HEK293 (cell line): ENCODE data around the gene AQP12A.

Experiments used
- CTCF ChIA-PET: fragments of 350-600 bp; formaldehyde crosslinking; extraction: SDS; loops from one replicate; lab custom pipeline; 2021; ENCODE audit warnings: antibody characterized with exemption; lab: Yijun Ruan, JAX
- POLR2A ChIA-PET: fragments of 300-600 bp; formaldehyde crosslinking; extraction: SDS; loops from one replicate; lab custom pipeline; 2020; ENCODE audit warnings: antibody characterized with exemption, inconsistent platforms; lab: Yijun Ruan, JAX
- H3K27ac ChIP-seq: fragments of 200-500 bp; sonication (Bioruptor generic); 2 replicates; pipeline ENCODE4 v1.5.1; 2014; ENCODE audit warnings: low read depth, low read length, control low read depth, inconsistent platforms; ENCODE audit errors: extremely low read depth
- H3K36me3 ChIP-seq, 2 experiments: fragments of 200-500 bp in 1 of 2; sonication (Bioruptor generic) in 1 of 2; 1 replicate in 1 of 2; 2 replicates in 1 of 2; pipeline ENCODE4 v1.5.1; 2014 to 2017; ENCODE audit warnings: inconsistent platforms in 2 of 2, low read length in 2 of 2; ENCODE audit not compliant: control insufficient read depth in 2 of 2, insufficient read depth in 1 of 2
- H3K4me1 ChIP-seq: fragments of 200-500 bp; sonication (Bioruptor generic); 2 replicates; pipeline ENCODE4 v1.5.1; 2014; ENCODE audit warnings: mild to moderate bottlenecking, low read length, inconsistent platforms; ENCODE audit not compliant: control insufficient read depth, insufficient read depth
- H3K4me3 ChIP-seq: 2 replicates; pipeline ENCODE4 v1.5.1; 2011; ENCODE audit warnings: low read depth, mild to moderate bottlenecking, control low read depth, low read length, moderate library complexity
- H3K9me3 ChIP-seq: fragments of 200-500 bp; sonication (Bioruptor generic); 2 replicates; pipeline ENCODE4 v1.5.1; 2014; ENCODE audit warnings: low read depth, low read length, inconsistent platforms; ENCODE audit not compliant: control insufficient read depth, insufficient read depth
- AEBP2 ChIP-seq: fragments of 450-650 bp; formaldehyde crosslinking; IDR thresholded peaks from 2 replicates; pipeline ENCODE4 v1.5.1; 2016; ENCODE audit warnings: missing biosample characterization, missing genetic modification characterization, borderline replicate concordance
- GLIS2 ChIP-seq: fragments of 450-650 bp; formaldehyde crosslinking; IDR thresholded peaks from 2 replicates; pipeline ENCODE4 v1.5.1; 2016; ENCODE audit warnings: missing biosample characterization, missing genetic modification characterization
- MEIS1 ChIP-seq: sonication (generic); formaldehyde crosslinking; IDR thresholded peaks from 2 replicates; pipeline ENCODE4 v1.8.1; 2022; ENCODE audit warnings: missing genetic modification reagents, mild to moderate bottlenecking, borderline replicate concordance
- PBX3 ChIP-seq: sonication (generic); formaldehyde crosslinking; IDR thresholded peaks from 2 replicates; pipeline ENCODE4 v1.8.1; 2022; ENCODE audit warnings: mild to moderate bottlenecking, moderate library complexity, missing genetic modification reagents
- REPIN1 ChIP-seq: fragments of 450-650 bp; formaldehyde crosslinking; IDR thresholded peaks from 2 replicates; pipeline ENCODE4 v1.5.1; 2017; ENCODE audit warnings: missing biosample characterization, missing genetic modification characterization, low read depth
- SCRT2 ChIP-seq: fragments of 450-650 bp; formaldehyde crosslinking; IDR thresholded peaks from 2 replicates; pipeline ENCODE4 v1.5.1; 2016; ENCODE audit warnings: missing biosample characterization, missing genetic modification characterization
- SP3 ChIP-seq: fragments of 450-650 bp; formaldehyde crosslinking; IDR thresholded peaks from 2 replicates; pipeline ENCODE4 v1.5.1; 2016; ENCODE audit warnings: missing biosample characterization, missing genetic modification characterization
- ZFP37 ChIP-seq: fragments of 450-650 bp; formaldehyde crosslinking; IDR thresholded peaks from 2 replicates; pipeline ENCODE4 v1.5.1; 2016; ENCODE audit warnings: missing biosample characterization, missing genetic modification characterization
- ZNF138 ChIP-seq: fragments of 450-650 bp; formaldehyde crosslinking; IDR thresholded peaks from 2 replicates; pipeline ENCODE4 v1.5.1; 2016; ENCODE audit warnings: missing biosample characterization, missing genetic modification characterization, borderline replicate concordance
- ZNF175 ChIP-seq: fragments of 450-650 bp; formaldehyde crosslinking; IDR thresholded peaks from 2 replicates; pipeline ENCODE4 v1.5.1; 2016; ENCODE audit warnings: missing biosample characterization, missing genetic modification characterization
- ZNF19 ChIP-seq: fragments of 450-650 bp; formaldehyde crosslinking; IDR thresholded peaks from 2 replicates; pipeline ENCODE4; 2016; ENCODE audit warnings: missing biosample characterization, missing genetic modification characterization, low read depth
- ZNF248 ChIP-seq: fragments of 450-650 bp; formaldehyde crosslinking; IDR thresholded peaks from 2 replicates; pipeline ENCODE4 v1.5.1; 2017; ENCODE audit warnings: missing biosample characterization, missing genetic modification characterization
- ZNF37A ChIP-seq: fragments of 450-650 bp; IDR thresholded peaks from 2 replicates; pipeline ENCODE4 v1.5.1; 2018; ENCODE audit warnings: missing biosample characterization, missing genetic modification characterization
- ZNF521 ChIP-seq: fragments of 450-650 bp; formaldehyde crosslinking; IDR thresholded peaks from 2 replicates; pipeline ENCODE4 v1.5.1; 2017; ENCODE audit warnings: missing biosample characterization, mild to moderate bottlenecking, missing genetic modification characterization
- ZNF548 ChIP-seq: fragments of 450-650 bp; formaldehyde crosslinking; IDR thresholded peaks from 2 replicates; pipeline ENCODE4 v1.5.1; 2016; ENCODE audit warnings: missing biosample characterization, missing genetic modification characterization
- ZNF580 ChIP-seq: fragments of 450-650 bp; formaldehyde crosslinking; IDR thresholded peaks from 2 replicates; pipeline ENCODE4 v1.5.1; 2016; ENCODE audit warnings: missing biosample characterization, missing genetic modification characterization
- ZNF664 ChIP-seq: fragments of 450-650 bp; formaldehyde crosslinking; IDR thresholded peaks from 2 replicates; pipeline ENCODE4 v1.5.1; 2016; ENCODE audit warnings: missing biosample characterization, missing genetic modification characterization
- ZNF776 ChIP-seq: fragments of 450-650 bp; formaldehyde crosslinking; IDR thresholded peaks from 2 replicates; pipeline ENCODE4 v1.5.0; 2017; ENCODE audit warnings: missing biosample characterization, missing genetic modification characterization, borderline replicate concordance
- TF ChIP-seq, protein P1 (sequence below): fragments of 450-650 bp; formaldehyde crosslinking; IDR thresholded peaks from 2 replicates; pipeline ENCODE4 v1.5.1; 2016; ENCODE audit warnings: missing biosample characterization, missing genetic modification characterization

The AQP12A gene

GRCh38 chr2:240711296-240711695 is 19.6 kb downstream of the AQP12A start:
- no peaks in the 10 kb centered on the region for H3K9me3 ChIP-seq
- CTCF ChIA-PET = no interaction called here
- no peaks in the 10 kb centered on the region for H3K36me3 ChIP-seq
- H3K4me3 ChIP-seq = no peak overlapping the region
- POLR2A ChIA-PET = no interaction called here
- H3K27ac ChIP-seq = no peak overlapping the region
- TF ChIP-seq ZFP37 (tag by site-specific recombination) (no peak), ZNF37A (tag by site-specific recombination) (no peak), ZNF175 (tag by site-specific recombination) (no peak), ZNF19 (tag by site-specific recombination) (no peak), ZNF580 (no peak), ZNF776 (tag by site-specific recombination) (no peak), PBX3 (no peak), ZNF248 (tag by site-specific recombination) (no peak)
- H3K4me1 ChIP-seq = no peaks in the 10 kb centered on the region

- Histone ChIP-seq H3K4me3 (no peak overlapping the region), H3K27ac (no peak overlapping the region), H3K4me1 (no peaks in the 10 kb centered on the region), H3K9me3 (no peaks in the 10 kb centered on the region), H3K36me3 (no peaks in the 10 kb centered on the region)
- CTCF ChIA-PET = no interaction called here
- TF ChIP-seq, protein P1, sequence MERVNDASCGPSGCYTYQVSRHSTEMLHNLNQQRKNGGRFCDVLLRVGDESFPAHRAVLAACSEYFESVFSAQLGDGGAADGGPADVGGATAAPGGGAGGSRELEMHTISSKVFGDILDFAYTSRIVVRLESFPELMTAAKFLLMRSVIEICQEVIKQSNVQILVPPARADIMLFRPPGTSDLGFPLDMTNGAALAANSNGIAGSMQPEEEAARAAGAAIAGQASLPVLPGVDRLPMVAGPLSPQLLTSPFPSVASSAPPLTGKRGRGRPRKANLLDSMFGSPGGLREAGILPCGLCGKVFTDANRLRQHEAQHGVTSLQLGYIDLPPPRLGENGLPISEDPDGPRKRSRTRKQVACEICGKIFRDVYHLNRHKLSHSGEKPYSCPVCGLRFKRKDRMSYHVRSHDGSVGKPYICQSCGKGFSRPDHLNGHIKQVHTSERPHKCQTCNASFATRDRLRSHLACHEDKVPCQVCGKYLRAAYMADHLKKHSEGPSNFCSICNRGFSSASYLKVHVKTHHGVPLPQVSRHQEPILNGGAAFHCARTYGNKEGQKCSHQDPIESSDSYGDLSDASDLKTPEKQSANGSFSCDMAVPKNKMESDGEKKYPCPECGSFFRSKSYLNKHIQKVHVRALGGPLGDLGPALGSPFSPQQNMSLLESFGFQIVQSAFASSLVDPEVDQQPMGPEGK (tag by site-specific recombination) = no peak
- no peak for TF ChIP-seq MEIS1 (CRISPR knock-in tag)
- TF ChIP-seq ZNF138 (tag by site-specific recombination) = no peak
- TF ChIP-seq ZNF521 (tag by site-specific recombination) = no peak
- no peak for TF ChIP-seq ZNF548 (tag by site-specific recombination)
- POLR2A ChIA-PET = no interaction called here
Observed at GRCh38 chr2:240711701-240712100, 20.0 kb downstream of the AQP12A start.

DNA sequence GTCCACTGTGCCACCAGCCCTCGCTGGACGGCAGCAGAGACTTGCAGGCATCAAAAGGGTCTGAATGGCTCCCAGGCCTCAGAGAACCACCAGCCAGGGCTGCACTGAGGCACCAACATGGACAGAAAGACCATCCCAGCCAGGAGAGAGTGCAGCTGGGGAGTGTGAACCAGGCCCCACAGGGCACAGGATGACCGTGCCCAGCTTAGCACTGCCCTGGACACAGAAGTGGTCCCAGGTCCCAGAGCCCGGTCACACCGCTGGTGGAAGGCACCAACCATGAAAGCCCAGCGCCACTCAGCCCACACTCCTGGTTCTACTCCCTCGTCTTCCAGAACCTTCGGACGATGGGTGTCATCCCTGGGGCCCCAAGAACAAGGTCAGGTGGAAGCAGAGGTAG is 20.5 kb downstream of the AQP12A start:
- Histone ChIP-seq H3K27ac (no peak overlapping the region), H3K36me3 (no peaks in the 10 kb centered on the region), H3K4me3 (no peak overlapping the region), H3K4me1 (no peaks in the 10 kb centered on the region), H3K9me3 (no peaks in the 10 kb centered on the region)
- POLR2A ChIA-PET = no interaction called here
- TF ChIP-seq GLIS2 (tag by site-specific recombination) (no peak), SCRT2 (tag by site-specific recombination) (peak; percentile 37; the same call in 1 of the 2 replicates), SP3 (no peak), AEBP2 (no peak), ZNF664 (tag by site-specific recombination) (no peak), REPIN1 (tag by site-specific recombination) (no peak)
- CTCF ChIA-PET = no interaction called here
